CD4-positive, CD25-positive, alpha-beta regulatory T cell (primary cell): ENCODE data around the gene CEBPA. TPM values are rescaled to one million over a fixed set of nuclear protein-coding genes. Genes with fewer than 3 reads are reported as not detected.

Experiments
- ATAC-seq, 2 donors: fragments of 150-1000 bp; cut with Tn5 transposase; one replicate each; pipeline ENCODE4 v1.10.0; 2021; ENCODE audit warnings: low read depth in 2 of 2, moderate number of reproducible peaks in 2 of 2, moderate library complexity in 1 of 2
- DNase-seq, 3 donors: peaks; one replicate each; pipeline versions ENCODE4 v3.0.0 to v3.0.0-alpha.2; 2012 to 2022; ENCODE audit warnings: mixed read lengths in 1 of 3
- H3K27ac ChIP-seq: one replicate; pipeline ENCODE4 v1.7.0; 2013; ENCODE audit warnings: mild to moderate bottlenecking, low read length; ENCODE audit not compliant: insufficient read depth, poor library complexity, severe bottlenecking
- H3K27me3 ChIP-seq: one replicate; pipeline ENCODE4 v1.7.0; 2013; ENCODE audit warnings: low read length; ENCODE audit not compliant: control insufficient read depth, insufficient read depth
- H3K36me3 ChIP-seq: one replicate; pipeline ENCODE4 v1.7.0; 2013; ENCODE audit warnings: mild to moderate bottlenecking, low read length, moderate library complexity; ENCODE audit not compliant: control insufficient read depth, insufficient read depth
- H3K4me1 ChIP-seq: 2 replicates; pipeline ENCODE4 v1.7.0; 2013; ENCODE audit warnings: mild to moderate bottlenecking, low read length; ENCODE audit not compliant: insufficient read depth, control insufficient read depth, poor library complexity, severe bottlenecking
- H3K4me3 ChIP-seq: one replicate; pipeline ENCODE4 v1.7.0; 2013; ENCODE audit warnings: low read depth, mild to moderate bottlenecking, low read length, moderate library complexity
- H3K9me3 ChIP-seq, 2 experiments: 1 replicate in 1 of 2; 2 replicates in 1 of 2; pipeline ENCODE4 v1.7.0; 2013; ENCODE audit warnings: low read length in 2 of 2, mild to moderate bottlenecking in 1 of 2, moderate library complexity in 1 of 2; ENCODE audit not compliant: control insufficient read depth in 2 of 2
- H3K27ac Mint-ChIP-seq, 3 donors: one replicate each; pipeline ENCODE4 v1.8.0; 2020 to 2022; ENCODE audit warnings: mild to moderate bottlenecking in 3 of 3, mixed read lengths in 3 of 3, moderate library complexity in 2 of 3
- H3K27me3 Mint-ChIP-seq: one replicate; pipeline ENCODE4 v1.8.0; 2022; ENCODE audit warnings: mild to moderate bottlenecking, mixed read lengths
- H3K36me3 Mint-ChIP-seq: one replicate; pipeline ENCODE4 v1.8.0; 2020; ENCODE audit warnings: mixed read lengths
- H3K4me1 Mint-ChIP-seq, 4 donors: one replicate each; pipeline ENCODE4 v1.8.0; 2020 to 2022; ENCODE audit warnings: mixed read lengths in 4 of 4, mild to moderate bottlenecking in 1 of 4
- H3K4me3 Mint-ChIP-seq, 4 donors: one replicate each; pipeline ENCODE4 v1.8.0; 2020 to 2022; ENCODE audit warnings: mild to moderate bottlenecking in 4 of 4, mixed read lengths in 4 of 4, moderate library complexity in 3 of 4
- H3K9me3 Mint-ChIP-seq, 7 donors: one replicate each; pipeline ENCODE4 v1.8.0; 2020 to 2022; ENCODE audit warnings: mixed read lengths in 7 of 7, mild to moderate bottlenecking in 3 of 7, moderate library complexity in 2 of 7
- polyA plus RNA-seq, 4 donors: library from polyadenylated mRNA; unstranded; fragments of 300-500 nt; fragmentation: Illumina TruSeq; gene quantifications; one replicate each; pipeline ENCODE4 v1.2.3, GENCODE V29; 2021
- total RNA-seq: library from RNA; stranded (reverse); gene quantifications from one replicate; pipeline ENCODE4 v1.2.3, GENCODE V29; 2022

Gene CEBPA
- total and polyA plus RNA-seq, 5 donors from 2014 or later, result 0.72 to 3.8 (median 1.8) TPM

DNA sequence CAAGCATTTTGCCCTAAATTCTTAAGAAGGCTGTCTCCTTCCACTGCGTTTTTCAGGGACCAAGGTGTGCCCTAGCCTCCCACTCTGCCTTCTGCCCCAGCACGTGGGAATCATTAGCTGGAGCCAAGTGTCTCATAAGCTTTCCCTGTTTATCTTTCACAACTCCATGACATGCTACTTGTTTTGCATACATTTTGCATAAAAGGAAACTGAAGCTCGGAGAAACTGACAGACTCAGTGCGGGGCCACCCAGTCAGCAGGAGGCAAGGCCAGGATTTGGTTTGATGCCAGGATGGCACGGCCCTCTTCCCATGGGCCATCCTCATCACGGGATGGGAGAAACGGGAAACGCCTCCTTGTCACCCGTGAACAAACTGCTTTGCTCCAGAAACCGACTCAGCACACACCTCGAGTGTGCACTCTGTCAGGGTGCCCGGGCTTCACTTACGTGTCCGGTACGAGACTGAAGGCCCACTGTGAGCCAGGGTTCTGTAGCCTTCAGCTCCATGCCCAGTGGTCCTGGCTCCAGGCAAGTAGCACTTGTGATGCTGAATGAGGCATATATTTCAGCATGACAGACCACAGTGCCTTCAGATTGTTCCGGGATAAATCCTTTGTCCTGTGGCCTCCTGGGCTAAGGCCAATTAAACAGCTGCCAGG, 9.6 kb downstream of the CEBPA start:
- Histone ChIP-seq H3K9me3 (peaks cover 18 to 19% of the 10 kb centered on the region in 2 experiments), H3K27ac (no peak overlapping the region), H3K4me1 (no peaks in the 10 kb centered on the region), H3K36me3 (no peaks in the 10 kb centered on the region), H3K4me3 (no peak overlapping the region), H3K27me3 (no peaks in the 10 kb centered on the region)
- ATAC-seq, result no peak
- DNase-seq, result no peak
- H3K4me3 Mint-ChIP-seq, result no peak overlapping the region
- H3K36me3 Mint-ChIP-seq, result no peaks in the 10 kb centered on the region
- H3K9me3 Mint-ChIP-seq, result peaks cover 0 to 20% (median 3%) of the 10 kb centered on the region in 7 donors
- no peak overlapping the region for H3K27ac Mint-ChIP-seq
- H3K27me3 Mint-ChIP-seq, result peaks cover 9% of the 10 kb centered on the region
- H3K4me1 Mint-ChIP-seq, result peaks cover 0 to 6% (median 2%) of the 10 kb centered on the region in 4 donors

- H3K4me1 ChIP-seq, result peaks cover 5% of the 10 kb centered on the region
- DNase-seq (no peak), ATAC-seq (no peak)
- H3K9me3 ChIP-seq, result peaks cover 18 to 19% of the 10 kb centered on the region in 2 experiments
- no peaks in the 10 kb centered on the region for H3K27me3 ChIP-seq
- no peaks in the 10 kb centered on the region for H3K36me3 ChIP-seq
- H3K27ac Mint-ChIP-seq, result peak overlapping the region in 1 of 3 donors; percentile 38
- no peak overlapping the region for H3K27ac ChIP-seq
- peaks cover 0 to 22% (median 5%) of the 10 kb centered on the region in 7 donors for H3K9me3 Mint-ChIP-seq
- H3K4me3 Mint-ChIP-seq, result no peak overlapping the region
- H3K36me3 Mint-ChIP-seq, result no peaks in the 10 kb centered on the region
- H3K4me3 ChIP-seq, result no peak overlapping the region
- peaks cover 0 to 14% (median 4%) of the 10 kb centered on the region in 4 donors for H3K4me1 Mint-ChIP-seq
- H3K27me3 Mint-ChIP-seq, result peaks cover 9% of the 10 kb centered on the region
Measured at GRCh38 chr19:33291623-33292534, 10.5 kb downstream of the CEBPA start.

GRCh38 chr19:33290956-33291622, 11.2 kb downstream of the CEBPA start:
- no peak overlapping the region for H3K27ac Mint-ChIP-seq
- peaks cover 0 to 20% (median 5%) of the 10 kb centered on the region in 4 donors for H3K4me1 Mint-ChIP-seq

GRCh38 chr19:33290082-33290815, 12.1 kb downstream of the CEBPA start:
- ATAC-seq, result no peak
- DNase-seq, result no peak
- H3K27me3 Mint-ChIP-seq, result peaks cover 5% of the 10 kb centered on the region
- no peak overlapping the region for H3K27ac ChIP-seq
- peaks cover 10% of the 10 kb centered on the region for H3K4me1 ChIP-seq
- H3K27ac Mint-ChIP-seq, result no peak overlapping the region
- no peaks in the 10 kb centered on the region for H3K36me3 Mint-ChIP-seq
- H3K9me3 ChIP-seq, result peaks cover 18 to 19% of the 10 kb centered on the region in 2 experiments
- no peak overlapping the region for H3K4me3 ChIP-seq
- H3K36me3 ChIP-seq, result no peaks in the 10 kb centered on the region
- peaks cover 0 to 24% (median 5%) of the 10 kb centered on the region in 4 donors for H3K4me1 Mint-ChIP-seq
- H3K27me3 ChIP-seq, result no peaks in the 10 kb centered on the region
- H3K4me3 Mint-ChIP-seq, result no peak overlapping the region
- peaks cover 0 to 23% (median 5%) of the 10 kb centered on the region in 7 donors for H3K9me3 Mint-ChIP-seq

More at GRCh38 chr19:33290956-33291622, 11.2 kb downstream of the CEBPA start:
- Histone ChIP-seq H3K27me3 (no peaks in the 10 kb centered on the region), H3K9me3 (peaks cover 18 to 19% of the 10 kb centered on the region in 2 experiments), H3K4me1 (peaks cover 10% of the 10 kb centered on the region), H3K27ac (no peak overlapping the region), H3K4me3 (no peak overlapping the region), H3K36me3 (no peaks in the 10 kb centered on the region)
- no peak overlapping the region for H3K4me3 Mint-ChIP-seq
- no peak for ATAC-seq
- DNase-seq, result no peak
- H3K9me3 Mint-ChIP-seq, result peaks cover 0 to 23% (median 5%) of the 10 kb centered on the region in 7 donors
- no peaks in the 10 kb centered on the region for H3K36me3 Mint-ChIP-seq
- H3K27me3 Mint-ChIP-seq, result peaks cover 9% of the 10 kb centered on the region

DNA sequence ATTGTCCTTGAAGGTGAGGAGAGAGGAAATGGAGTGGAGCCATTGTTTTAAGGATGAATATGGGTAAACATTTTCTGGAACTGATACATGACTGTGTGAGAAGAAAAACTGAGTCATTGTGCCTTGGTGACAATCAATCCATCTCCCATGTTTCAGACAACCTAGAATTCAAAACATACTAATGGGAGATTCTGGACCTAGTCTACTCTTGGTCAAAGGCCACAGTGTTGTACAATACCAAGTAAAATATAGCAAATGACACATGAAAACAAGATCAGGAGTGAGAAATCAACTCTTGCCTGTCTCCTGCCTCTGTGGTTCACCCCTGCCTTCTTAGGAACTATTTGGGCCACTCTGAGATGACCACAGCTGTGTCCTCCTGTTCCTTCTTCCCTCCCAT, 13.1 kb downstream of the CEBPA start:
- Histone ChIP-seq H3K27ac (no peak overlapping the region), H3K36me3 (no peaks in the 10 kb centered on the region), H3K4me3 (no peak overlapping the region), H3K4me1 (peaks cover 10% of the 10 kb centered on the region), H3K27me3 (no peaks in the 10 kb centered on the region), H3K9me3 (peaks cover 18 to 19% of the 10 kb centered on the region in 2 experiments)
- ATAC-seq, result no peak
- no peak for DNase-seq
- H3K36me3 Mint-ChIP-seq, result no peaks in the 10 kb centered on the region
- H3K4me1 Mint-ChIP-seq, result peaks cover 0 to 25% (median 5%) of the 10 kb centered on the region in 4 donors
- peaks cover 4% of the 10 kb centered on the region for H3K27me3 Mint-ChIP-seq
- H3K27ac Mint-ChIP-seq, result no peak overlapping the region
- no peak overlapping the region for H3K4me3 Mint-ChIP-seq
- H3K9me3 Mint-ChIP-seq, result peaks cover 0 to 23% (median 5%) of the 10 kb centered on the region in 7 donors

DNA sequence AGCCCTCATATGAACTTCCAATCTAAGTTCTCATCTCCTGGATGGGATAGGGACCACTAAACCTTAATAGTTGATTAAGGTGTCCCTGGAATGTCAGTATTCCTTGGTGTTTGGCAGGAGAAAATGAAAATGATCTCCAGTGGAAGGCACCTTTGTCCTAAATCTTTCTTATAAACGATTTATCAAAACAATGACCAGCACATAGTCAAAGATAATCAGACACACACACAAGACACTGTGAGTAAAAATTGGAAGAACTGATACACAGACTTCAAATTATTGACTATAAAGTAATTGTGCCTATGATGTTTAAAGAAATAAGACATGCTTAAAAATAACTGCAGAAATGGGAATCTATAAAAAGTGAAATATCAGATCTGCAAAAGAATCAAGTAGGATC, 13.7 kb downstream of the CEBPA start:
- peaks cover 0 to 23% (median 5%) of the 10 kb centered on the region in 7 donors for H3K9me3 Mint-ChIP-seq
- no peak for DNase-seq
- H3K36me3 Mint-ChIP-seq, result no peaks in the 10 kb centered on the region
- Histone ChIP-seq H3K27me3 (no peaks in the 10 kb centered on the region), H3K9me3 (peaks cover 18 to 19% of the 10 kb centered on the region in 2 experiments), H3K4me1 (peaks cover 10% of the 10 kb centered on the region), H3K27ac (no peak overlapping the region), H3K4me3 (no peak overlapping the region), H3K36me3 (no peaks in the 10 kb centered on the region)
- H3K27me3 Mint-ChIP-seq, result peaks cover 4% of the 10 kb centered on the region
- H3K4me3 Mint-ChIP-seq, result peak overlapping the region in 1 of 4 donors; percentile 48
- H3K27ac Mint-ChIP-seq, result no peak overlapping the region
- no peak for ATAC-seq
- peaks cover 0 to 25% (median 5%) of the 10 kb centered on the region in 4 donors for H3K4me1 Mint-ChIP-seq

DNA sequence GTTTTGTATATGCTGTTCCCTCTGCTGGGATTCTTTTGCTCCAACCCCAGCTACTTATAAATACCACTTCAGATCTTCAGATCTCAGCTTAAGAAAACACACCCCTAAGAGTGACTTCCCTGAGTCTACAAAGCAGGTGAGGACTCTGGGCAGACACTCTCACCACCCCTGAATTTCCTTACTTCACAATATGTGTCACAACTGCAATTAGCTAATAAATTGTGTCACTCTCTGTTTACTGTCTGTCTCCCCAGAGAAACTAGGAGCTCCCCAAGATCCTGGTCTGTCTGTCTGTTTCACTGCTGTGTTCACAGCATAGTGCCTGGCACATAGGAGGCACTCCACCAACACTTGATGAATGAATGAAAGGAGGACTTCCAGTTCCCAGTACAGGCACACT, 14.4 kb downstream of the CEBPA start:
- Mint-ChIP-seq H3K27ac (peak overlapping the region in 1 of 3 donors; percentile 40), H3K4me1 (peaks cover 0 to 23% (median 5%) of the 10 kb centered on the region in 4 donors), H3K36me3 (no peaks in the 10 kb centered on the region), H3K9me3 (peaks cover 0 to 23% (median 5%) of the 10 kb centered on the region in 7 donors), H3K27me3 (no peaks in the 10 kb centered on the region), H3K4me3 (peak overlapping the region in 1 of 4 donors; percentile 5)
- DNase-seq, result no peak
- Histone ChIP-seq H3K4me3 (no peak overlapping the region), H3K9me3 (peaks cover 18 to 19% of the 10 kb centered on the region in 2 experiments), H3K36me3 (no peaks in the 10 kb centered on the region), H3K27me3 (no peaks in the 10 kb centered on the region), H3K4me1 (peaks cover 10% of the 10 kb centered on the region), H3K27ac (no peak overlapping the region)
- ATAC-seq, result no peak
